Germinal center (tissue), 1 donor: ENCODE results near the gene DUSP28.
A peak's percentile ranks its signal among the peaks of the same experiment; 100 is the strongest.

Source experiments
- DNase-seq: peaks from one replicate; pipeline ENCODE4 v3.0.0; 2012; ENCODE audit warnings: mixed read lengths, low spot score

Gene DUSP28

DNA sequence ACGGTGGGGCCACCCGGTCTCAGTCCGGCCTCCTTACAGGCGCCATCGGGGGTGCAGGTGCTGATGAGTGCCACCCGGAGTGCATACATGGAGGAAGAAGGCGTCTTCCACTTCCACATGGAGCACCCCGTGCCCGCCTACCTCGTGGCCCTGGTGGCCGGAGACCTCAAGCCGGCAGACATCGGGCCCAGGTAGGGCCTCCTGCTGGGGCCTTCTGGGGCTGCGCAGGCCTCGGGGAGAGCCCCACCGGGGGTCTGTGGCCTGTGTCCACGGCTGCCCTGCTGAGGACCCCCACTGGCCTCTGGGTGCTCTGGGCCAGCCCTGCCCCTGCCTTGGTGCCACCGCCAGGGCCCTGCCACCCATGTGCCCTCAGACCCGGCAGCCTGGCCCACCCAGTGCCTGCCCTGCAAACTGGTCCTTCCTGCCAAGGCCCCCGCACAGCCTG is 12.9 kb downstream of the DUSP28 start:
- DNase-seq, result no peak

DNA sequence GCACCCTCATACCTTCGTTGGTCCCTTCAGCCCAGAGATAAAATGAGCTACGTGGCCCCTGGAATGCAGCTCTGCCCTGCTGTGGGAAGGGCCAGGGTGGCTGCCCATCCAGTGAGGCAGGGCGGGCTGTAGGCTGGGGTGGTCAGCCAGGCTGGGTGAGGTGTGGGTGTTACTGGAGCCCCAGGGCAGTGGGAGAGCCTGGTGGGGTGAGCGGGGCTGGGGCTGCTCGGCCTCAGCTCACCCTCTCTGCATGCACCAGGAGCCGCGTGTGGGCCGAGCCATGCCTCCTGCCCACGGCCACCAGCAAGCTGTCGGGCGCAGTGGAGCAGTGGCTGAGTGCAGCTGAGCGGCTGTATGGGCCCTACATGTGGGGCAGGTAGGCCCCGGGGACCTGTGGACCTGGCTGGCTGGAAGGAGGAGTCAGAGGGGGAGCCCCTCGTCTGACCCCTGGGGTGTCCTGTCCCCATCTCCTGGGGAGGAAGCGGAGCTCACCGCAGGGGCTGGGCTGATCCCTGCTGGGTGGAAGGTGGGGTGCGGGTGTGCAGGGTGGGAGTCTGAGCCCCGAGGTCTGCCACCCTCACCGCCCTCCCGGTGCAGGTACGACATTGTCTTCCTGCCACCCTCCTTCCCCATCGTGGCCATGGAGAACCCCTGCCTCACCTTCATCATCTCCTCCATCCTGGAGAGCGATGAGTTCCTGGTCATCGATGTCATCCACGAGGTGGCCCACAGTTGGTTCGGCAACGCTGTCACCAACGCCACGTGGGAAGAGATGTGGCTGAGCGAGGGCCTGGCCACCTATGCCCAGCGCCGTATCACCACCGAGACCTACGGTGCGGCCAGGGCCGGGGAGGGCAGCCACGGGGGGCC is 13.6 kb downstream of the DUSP28 start:
- no peak for DNase-seq

DNA sequence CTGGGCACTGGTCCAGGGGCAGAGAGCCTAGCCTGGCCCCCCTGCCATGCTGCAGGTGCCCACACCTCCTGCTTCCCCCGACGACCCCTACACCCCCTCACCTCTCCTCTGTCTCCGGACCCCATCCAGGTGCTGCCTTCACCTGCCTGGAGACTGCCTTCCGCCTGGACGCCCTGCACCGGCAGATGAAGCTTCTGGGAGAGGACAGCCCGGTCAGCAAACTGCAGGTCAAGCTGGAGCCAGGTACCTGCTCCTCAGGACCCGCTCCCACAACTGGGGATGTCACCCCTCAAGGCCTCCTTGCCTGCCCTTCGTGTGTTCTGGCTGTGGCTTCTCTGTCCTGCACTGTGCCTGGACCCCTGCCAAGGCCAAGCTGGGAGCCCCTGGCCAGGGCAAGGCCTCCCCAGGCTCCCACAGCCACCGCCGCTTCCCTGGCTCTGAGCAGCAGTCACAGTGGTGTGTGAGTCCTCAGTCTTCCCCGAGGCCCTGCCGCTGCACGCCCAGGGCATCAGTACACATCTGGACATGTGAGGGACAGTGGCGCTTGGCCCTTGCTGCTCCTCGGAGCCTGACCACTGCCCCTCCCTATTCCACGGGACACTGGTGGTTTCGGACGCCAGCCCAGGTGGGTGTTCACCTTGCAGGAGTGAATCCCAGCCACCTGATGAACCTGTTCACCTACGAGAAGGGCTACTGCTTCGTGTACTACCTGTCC is 14.4 kb downstream of the DUSP28 start:
- DNase-seq, result no peak

DNA sequence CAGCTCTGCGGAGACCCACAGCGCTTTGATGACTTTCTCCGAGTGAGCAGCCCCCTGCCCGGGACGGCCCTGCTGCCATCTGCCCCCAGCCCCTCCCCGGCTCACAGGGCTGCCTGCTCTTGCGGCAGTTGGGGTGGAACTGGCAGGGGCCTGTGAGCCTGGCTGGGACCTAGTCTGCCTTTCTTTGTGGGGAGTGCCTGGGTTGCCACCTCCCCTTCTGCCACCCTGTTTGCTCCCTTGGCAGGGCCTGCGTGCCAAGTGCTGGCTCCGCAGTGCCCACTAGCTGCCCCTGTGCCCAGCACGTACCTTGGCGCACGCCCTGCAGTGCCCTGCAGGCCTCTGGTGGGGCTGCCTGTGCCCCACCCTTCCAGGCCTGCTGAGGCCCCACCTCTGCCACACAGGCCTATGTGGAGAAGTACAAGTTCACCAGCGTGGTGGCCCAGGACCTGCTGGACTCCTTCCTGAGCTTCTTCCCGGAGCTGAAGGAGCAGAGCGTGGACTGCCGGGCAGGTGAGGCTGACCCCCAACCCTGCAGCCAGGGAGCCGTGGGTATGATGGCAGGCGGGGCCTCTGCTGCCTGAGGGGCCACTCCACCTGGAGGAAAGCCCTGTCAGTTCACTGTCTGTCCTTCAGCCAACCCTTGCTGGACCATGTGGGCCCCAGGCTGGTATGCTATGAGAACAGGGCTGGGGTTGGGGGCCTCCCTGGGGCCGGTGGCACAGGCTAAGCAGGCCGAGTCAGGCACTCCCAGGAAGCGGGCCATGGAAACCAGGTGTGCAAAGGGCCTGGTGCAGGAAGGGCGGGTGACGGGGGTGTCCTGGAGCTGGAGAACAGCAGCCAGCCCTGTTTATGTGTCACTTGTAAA is 15.2 kb downstream of the DUSP28 start:
- no peak for DNase-seq

DNA sequence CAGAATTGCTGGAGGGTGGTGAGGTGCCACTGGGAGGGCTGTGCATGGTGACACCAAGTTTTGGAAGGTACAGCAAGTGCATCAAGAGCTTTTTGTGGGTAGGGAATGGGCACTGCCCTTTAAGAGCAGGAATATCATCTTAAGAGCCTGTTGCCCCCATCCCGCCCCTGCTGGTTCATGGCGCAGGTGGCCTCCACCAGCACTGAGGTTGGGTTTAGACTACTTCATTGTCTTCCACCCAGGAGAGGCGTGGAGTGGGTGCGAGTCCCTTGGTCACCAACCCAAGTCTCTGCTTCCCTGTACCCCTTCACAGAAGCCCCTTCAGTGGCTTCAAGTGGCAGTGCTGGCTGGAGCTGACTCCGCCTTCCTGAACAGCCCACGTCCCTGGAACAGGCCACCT is 15.9 kb downstream of the DUSP28 start:
- no peak for DNase-seq

DNA sequence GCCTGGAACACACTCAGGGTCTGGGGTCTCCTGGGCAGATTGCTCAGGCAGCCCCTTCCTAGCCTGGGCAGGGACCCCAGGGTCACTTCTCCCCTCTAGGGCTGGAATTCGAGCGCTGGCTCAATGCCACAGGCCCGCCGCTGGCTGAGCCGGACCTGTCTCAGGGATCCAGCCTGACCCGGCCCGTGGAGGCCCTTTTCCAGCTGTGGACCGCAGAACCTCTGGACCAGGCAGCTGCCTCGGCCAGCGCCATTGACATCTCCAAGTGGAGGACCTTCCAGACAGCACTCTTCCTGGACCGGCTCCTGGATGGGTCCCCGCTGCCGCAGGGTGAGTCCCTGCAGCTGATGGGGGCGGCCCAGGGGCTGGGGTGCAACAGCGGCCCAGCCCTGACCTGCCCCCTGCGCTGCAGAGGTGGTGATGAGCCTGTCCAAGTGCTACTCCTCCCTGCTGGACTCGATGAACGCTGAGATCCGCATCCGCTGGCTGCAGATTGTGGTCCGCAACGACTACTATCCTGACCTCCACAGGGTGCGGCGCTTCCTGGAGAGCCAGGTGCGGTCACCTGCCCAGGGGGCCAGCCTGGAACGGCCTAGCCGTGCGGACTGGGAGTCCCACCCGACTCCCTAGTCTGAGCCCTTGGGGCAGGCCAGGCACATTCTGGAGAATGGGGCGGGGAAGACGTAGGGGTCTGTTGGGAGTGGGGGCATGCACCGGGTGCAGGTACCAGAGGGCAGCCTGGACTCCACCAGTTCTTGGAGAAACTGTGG is 16.5 kb downstream of the DUSP28 start:
- DNase-seq, result no peak

DNA sequence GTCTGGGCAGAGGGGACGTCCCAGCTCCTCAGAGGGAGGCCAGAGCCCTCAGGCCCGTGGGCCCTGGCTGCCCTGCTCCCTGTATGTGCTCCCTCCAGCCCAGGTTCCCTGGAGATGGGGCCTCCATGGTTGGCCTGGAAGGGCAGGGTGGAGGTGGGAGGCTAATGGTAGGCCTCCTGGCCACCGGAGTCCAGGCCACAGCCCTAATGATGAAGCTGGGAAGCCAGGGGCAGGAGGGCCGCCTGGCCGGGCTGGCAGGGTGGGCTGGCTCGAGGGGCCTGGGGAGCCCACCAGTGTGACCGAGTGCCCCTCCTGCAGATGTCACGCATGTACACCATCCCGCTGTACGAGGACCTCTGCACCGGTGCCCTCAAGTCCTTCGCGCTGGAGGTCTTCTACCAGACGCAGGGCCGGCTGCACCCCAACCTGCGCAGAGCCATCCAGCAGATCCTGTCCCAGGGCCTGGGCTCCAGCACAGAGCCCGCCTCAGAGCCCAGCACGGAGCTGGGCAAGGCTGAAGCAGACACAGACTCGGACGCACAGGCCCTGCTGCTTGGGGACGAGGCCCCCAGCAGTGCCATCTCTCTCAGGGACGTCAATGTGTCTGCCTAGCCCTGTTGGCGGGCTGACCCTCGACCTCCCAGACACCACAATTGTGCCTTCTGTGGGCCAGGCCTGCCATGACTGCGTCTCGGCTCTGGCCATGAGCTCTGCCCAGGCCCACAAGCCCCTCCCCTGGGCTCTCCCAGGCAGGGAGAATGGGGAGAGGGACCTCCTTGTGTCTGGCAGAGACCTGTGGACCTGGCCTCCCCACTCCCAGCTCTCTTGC is 17.3 kb downstream of the DUSP28 start:
- no peak for DNase-seq

DNA sequence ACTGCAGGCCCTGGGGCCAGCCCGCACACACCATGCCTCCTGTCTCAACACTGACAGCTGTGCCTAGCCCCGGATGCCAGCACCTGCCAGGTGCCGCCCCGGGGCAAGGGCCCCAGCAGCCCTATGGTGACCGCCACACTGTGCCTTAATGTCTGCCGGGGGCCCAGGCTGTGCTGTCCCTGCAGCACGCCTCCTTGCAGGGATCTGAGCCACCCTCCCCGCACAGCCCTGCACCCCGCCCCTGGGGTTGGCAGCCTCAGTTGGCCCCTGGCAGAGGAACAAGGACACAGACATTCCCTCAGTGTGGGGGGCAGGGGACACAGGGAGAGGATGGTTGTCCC is 17.9 kb downstream of the DUSP28 start:
- DNase-seq, result no peak

DNA sequence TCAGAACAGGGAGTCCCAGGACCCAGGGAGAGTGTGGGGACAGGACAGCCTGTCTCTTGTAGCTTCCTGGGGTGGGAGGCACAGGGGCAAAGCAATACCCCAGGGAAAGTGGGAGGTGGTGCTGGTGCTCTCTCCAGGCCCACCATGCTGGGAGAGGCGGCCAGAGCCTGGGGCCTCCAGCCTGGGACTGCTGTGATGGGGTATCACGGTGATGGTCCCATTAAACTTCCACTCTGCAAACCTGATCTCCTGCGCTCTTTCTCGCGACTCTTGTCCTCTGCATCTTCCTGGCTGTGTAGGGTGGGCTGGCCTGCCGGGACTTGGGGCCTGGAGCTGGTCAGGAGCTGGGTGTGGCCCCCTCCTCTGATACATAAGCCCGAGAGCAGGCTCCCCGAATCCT is 18.3 kb downstream of the DUSP28 start:
- DNase-seq, result no peak

DNA sequence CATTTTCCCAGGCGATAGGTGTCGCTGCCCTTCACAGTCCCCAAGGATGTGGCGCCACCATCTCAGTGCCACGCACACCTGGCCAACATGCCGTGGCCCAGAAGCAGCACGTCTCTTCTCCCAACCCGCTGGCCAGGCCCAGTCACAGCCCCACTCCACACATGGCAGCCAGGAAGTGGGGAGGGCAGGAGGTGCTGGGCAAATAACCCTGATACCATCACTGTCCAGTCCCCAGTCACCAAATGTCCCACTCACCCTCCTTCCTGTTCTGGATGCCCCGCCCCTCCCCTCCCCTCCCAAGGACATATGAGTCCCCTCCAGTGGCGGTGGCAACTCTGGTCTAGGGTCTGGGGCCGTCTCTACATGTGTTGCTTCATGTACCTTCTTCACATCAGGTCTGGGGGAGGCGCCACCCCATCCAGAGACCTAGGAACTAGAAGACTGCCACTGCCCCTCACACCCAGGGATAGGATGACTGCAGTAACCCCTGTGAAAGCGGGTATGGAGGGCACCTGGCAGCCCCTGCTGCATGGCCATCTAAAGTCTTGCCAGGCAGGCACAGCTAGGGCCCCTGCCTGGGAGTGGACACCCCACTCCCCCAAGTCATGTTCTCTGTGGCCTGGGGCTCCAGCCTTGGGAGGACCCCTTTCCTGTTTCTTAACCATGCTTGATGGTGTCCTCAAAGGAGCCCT is 19.1 kb downstream of the DUSP28 start:
- DNase-seq, result no peak

DNA sequence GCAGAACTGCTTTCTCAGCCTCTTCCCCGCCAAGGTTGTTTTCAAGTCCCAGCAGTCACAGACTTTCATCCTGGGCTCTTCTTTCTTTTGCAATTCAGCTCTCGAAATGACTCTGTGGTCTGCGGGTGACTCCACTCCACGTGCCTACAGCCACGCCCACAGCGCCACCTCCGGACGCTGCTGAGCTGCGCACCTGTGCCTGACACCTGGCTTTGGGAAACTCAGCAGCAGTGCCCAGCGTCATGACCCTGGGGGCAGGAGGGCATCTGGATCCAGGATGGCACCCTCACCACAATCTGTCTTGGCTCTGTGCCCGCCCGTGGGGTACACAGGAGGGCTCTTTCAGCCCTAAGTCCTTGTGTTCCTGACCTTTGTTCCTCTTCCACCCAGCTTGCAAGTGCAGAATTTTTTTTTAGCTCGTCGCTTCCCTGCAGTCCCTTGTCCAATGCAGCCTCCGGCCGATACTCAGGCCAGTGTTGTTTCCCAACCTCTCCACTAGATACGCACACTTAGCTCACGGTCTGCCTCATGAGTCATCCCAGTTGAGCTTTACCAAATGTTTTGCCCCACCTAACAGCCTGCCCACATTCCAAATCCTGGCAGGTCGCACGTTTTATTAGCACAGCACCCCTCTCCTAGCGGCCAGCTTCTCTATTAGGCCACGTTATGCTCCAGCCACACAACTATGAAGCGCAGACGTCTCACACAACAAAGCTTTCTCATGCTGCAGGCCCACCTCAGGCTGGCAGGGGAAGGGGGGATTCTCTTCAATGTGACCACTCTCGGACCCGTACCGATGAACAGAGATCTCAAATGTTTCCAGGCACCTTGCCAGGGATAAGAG is 19.8 kb downstream of the DUSP28 start:
- DNase-seq, result no peak

DNA sequence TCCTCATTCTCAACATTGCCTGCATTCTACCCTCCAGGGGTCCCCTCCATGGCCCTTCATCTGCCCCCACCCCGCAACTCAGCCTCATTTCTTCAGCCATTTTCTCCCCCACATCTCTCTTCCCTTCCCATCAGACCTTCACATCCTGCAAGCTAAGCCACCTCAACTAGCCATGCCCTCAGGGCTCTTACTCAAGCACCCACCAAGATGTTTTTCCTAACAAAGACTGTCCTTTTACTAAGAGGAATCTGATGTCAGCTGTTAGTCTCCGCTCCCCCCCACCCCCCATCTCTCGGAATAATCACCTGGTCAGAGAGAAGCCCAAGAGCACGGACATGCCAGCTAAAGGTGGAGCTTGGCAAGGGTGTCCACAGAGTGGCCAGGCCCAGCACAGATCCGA is 21.7 kb downstream of the DUSP28 start:
- DNase-seq, result no peak

DNA sequence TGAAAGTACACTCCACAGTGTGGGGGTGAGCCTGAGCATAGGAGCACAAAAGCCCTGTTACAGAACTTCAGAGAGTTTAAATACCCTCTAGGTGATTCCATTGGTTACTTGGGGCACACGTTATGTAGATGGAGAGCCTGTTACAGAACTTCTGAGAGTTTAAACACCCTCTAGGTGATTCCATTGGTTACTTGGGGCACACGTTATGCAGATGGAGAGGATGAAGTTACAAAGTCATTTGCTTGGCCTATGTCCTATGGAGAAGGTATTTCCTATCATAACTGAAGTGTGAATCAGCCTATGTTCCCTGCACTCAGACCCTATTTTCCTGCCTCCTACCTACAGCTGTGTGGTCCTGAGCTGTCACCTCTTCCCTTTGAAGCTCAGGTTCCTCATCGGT is 22.6 kb downstream of the DUSP28 start:
- no peak for DNase-seq

DNA sequence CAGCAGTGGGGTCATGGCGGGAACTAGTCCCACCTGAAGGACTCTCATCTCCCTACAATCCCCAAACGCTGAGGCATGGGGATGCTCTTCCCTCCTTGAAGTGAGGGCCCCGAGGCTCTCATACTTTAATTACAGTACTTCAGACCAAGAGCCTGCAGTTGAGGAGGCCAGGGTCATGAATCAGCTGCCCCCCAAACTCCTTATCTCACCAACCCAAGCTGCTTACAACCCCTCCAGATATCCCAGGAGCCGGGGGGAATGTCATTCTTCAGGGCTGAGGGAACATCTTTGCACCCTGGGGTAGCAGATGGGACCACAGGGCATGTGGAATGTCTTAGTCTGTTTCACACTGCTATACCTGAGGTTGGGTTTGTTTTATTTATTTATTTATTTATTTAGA is 23.6 kb downstream of the DUSP28 start:
- no peak for DNase-seq

DNA sequence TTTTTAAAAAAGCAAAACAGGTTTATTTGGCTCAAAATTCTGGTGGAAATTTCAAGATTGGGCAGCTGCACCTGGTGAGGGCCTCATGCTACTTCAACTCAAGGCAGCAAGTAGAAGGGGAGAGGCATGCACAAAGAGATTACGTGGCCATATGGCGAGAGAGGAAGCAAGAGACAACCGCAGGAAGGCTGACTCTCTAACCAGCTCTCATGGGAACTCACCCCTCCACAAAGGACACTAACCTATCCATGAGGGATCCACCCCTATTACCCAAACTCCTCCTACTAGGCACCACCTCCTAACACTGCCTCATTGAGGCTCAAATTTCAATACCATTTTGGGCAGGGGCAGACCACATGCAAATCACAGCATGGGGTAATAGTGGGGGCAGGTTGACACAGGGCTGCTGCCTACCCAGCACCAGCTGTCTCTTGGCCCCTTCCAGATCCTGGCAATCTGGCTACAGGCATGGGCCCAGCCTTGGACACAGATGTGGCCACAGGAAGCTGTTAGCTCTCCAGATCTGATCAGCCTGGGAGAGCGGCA is 24.4 kb downstream of the DUSP28 start:
- peak; percentile 58 for DNase-seq

DNA sequence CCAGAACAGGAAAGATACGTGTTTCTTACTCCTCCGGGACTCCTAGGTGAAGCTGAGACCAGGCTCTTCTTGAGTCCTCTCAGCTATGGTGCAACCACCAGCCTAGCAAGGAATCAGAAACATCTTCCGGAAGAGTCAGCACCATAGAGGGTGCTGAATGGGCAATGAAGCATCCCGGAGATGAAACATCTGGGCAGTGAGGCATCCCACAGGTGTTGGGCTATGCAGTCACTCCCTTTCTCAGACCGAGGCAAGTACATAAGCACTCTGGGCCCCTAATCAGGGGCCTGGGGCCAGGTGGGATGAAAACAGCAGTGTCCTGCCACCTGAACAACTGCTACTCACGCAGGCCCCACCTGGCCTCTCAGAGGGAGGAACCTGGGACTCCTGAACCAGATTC is 24.9 kb downstream of the DUSP28 start:
- DNase-seq, result peak; percentile 63

DNA sequence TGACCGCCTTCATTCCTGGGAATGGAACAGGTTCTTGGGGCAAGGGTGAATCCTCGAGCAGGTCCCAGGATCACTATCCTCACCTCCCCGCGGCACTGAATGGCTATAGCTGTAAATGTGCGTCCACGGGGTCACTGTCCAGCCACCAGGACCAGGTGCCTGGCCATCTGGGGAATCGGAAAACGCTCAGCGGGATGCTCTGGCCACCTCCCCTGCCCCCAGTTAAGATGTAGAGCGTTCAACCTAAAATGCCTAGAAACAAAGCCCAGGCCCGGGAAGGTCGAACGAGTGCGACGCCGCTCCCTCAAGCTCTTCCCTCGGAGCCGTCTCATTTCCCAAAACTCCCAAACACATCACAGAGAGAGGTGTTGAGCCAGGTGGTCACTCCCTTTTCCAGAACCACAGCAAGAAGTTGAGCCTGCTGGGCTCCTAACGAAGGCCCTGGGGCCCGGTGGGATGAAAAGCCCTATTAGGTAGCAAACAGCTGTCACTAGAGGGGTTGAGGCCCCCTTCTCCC is 25.6 kb downstream of the DUSP28 start:
- no peak for DNase-seq

DNA sequence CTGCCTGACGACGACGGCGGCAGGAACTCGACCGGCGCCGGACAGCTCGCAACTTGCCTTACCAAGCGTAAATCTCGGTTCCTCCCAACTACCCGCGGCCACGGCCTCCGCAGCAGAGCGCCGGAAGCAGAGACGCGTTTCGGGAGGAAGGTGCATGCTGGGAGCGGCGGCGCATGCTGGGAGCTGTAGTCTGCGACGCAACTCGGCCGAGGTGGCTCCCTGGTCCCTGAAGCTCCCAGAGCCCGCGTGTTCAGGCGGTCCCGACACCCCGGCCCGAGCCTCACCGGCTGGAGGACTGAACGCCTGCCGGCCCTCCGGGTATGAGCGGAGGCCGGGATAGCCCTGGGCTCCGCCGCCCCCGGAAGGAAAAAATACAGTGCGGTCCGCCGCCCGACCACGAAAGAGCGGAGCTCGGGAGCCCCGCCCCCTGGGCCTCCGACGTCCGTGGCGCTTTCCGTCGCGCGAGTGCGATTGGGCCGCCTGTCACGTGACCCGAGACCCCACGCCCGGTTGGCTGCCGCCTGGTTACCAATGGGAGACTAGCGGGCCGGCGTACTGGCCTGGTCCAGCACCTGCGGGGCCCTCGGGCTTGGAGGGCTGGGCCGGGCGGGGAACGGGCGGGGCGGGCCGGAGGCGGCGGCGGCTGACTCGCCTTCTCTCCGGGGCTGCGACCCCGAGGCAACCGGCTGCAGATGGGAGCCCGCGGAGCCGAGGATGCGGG is 26.2 kb downstream of the DUSP28 start, which contains the start of gene CAPN10:
Gene CAPN10 (plus strand): TSS at position 537 of the 721 bp plus-strand sequence. CDS start 178 bp downstream, at position 715.
- DNase-seq, result peak; percentile 94
